ENCODE data around the gene ZPLD1.
A peak's percentile ranks its signal among the peaks of the same experiment; 100 is the strongest.

The ZPLD1 gene

GRCh38 chr3:102400142-102400541 lies 34.7 kb upstream of the ZPLD1 start:
- no peak for DNase-seq (ENCODE audit: low read depth)
- TF ChIP-seq CTCF (conservative IDR thresholded peaks at IDR 0.05; ENCODE audit: low read depth, low read length), result no peak
- H3K4me3 ChIP-seq (ENCODE audit: low read length), result no peak overlapping the region

DNA sequence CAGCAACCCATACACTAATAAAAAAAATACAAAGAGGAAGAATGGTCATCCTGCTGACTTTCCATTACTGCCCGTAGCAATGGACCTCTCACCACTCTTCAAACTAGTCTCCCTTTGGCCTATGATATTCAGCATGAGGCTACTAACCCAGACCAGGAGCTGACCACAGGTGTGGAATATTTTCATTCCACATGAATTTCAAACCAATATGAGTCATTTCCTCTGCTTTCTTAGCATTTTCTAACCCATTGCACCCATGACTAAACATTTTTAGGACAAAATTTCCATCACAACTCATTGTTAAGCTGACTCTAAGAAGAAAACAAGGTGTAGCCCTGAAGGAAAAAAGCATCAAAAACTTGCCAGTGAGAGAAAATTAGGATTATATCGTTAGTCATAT lies 34.0 kb upstream of the ZPLD1 start:
- DNase-seq (ENCODE audit: low read depth), result peak; percentile 33
- no peak overlapping the region for H3K4me3 ChIP-seq (ENCODE audit: low read length)
- no peak for TF ChIP-seq CTCF (conservative IDR thresholded peaks at IDR 0.05; ENCODE audit: low read depth, low read length)

DNA sequence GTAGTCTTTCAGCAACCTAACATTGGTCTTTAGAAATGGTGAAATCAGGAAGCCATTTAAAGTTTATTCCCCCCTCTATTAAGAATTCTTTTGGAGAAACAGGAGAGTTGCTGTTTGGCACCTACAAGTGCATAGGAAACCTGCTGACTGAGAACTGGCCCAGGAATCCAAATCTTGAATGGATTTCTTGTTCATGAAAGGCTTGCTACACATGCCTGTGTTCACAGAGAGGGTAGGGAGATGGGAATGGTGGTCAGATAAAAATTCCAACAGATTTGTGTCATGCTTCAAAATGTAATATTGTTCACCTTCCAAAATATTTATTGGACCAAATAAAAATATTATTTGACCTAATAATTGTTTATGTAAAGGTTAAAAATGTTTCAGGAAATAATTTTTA lies 24.2 kb upstream of the ZPLD1 start:
- H3K4me3 ChIP-seq (ENCODE audit: low read length), result no peak overlapping the region
- DNase-seq (ENCODE audit: low read depth), result no peak
- no peak for TF ChIP-seq CTCF (conservative IDR thresholded peaks at IDR 0.05; ENCODE audit: low read depth, low read length)

GRCh38 chr3:102415553-102415952 lies 19.3 kb upstream of the ZPLD1 start:
- no peak for DNase-seq (ENCODE audit: low read depth)
- H3K4me3 ChIP-seq (ENCODE audit: low read length), result no peak overlapping the region
- no peak for TF ChIP-seq CTCF (conservative IDR thresholded peaks at IDR 0.05; ENCODE audit: low read depth, low read length)

GRCh38 chr3:102419786-102420185 lies 15.0 kb upstream of the ZPLD1 start:
- TF ChIP-seq CTCF (conservative IDR thresholded peaks at IDR 0.05; ENCODE audit: low read depth, low read length), result no peak
- H3K4me3 ChIP-seq (ENCODE audit: low read length), result no peak overlapping the region
- DNase-seq (ENCODE audit: low read depth), result no peak

DNA sequence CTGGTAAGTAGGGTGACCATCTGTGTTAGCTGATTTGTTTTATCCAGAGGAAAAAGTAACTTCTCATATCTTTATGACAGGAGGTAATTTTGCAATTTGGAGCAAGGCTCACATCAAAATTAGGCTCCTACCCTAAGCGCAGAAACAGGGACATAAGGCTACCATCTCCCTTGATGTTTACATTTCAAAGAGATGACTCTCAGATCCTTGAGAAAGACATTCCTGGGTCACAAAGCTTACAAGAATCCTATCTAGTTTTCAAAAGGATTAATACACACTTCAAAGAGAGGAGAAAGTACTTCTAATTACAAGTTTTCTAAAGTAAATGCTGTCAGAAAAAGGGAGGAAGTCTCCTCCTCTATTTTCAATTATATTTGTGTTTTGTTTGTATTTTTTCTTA lies 7.0 kb downstream of the ZPLD1 start:
- no peak for DNase-seq (ENCODE audit: low read depth)
- no peak overlapping the region for H3K4me3 ChIP-seq (ENCODE audit: low read length)
- TF ChIP-seq CTCF (conservative IDR thresholded peaks at IDR 0.05; ENCODE audit: low read depth, low read length), result no peak

- no peak for DNase-seq (ENCODE audit: low read depth)
- no peak overlapping the region for H3K4me3 ChIP-seq (ENCODE audit: low read length)
- TF ChIP-seq CTCF (conservative IDR thresholded peaks at IDR 0.05; ENCODE audit: low read depth, low read length), result no peak
Observed at GRCh38 chr3:102443021-102443420, 8.2 kb downstream of the ZPLD1 start.

All from retinal pigment epithelial cell (primary cell).